Iris pigment epithelial cell (primary cell): ENCODE data around the gene LMX1B.
"Not testable (repeated sequence)": the region's sequence is repeated elsewhere in the genome, so short reads cannot be mapped to it uniquely, and the experiment has no call there.

Source experiments
- DNase-seq: peaks from one replicate; pipeline ENCODE4 v3.0.0-alpha.2; 2011; ENCODE audit warnings: low read depth

The LMX1B gene

DNA sequence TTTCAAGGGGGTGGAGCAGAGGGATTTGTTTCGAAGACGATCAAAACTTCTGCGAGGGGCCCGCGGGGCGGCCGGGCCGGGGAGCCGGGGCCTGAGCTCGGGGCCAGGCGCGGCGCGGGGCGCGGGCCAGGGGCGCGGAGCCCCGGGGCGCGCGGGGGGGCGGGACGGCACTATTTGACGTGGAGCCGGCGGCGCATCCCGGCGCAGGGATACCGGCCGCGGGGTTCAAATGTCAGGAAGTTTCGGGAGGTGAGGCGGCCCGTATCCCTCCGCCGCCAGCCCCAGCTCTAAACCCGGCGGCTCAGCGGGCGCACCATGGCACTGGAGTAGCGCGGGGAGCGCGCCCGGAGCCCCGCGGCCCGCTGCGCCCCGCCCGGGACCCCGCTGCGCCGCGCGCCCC is at the start of gene LMX1B:
Gene LMX1B (plus strand): TSS at position 278 of the 400 bp plus-strand sequence. CDS start 522 bp downstream, outside the sequence.
- DNase-seq = peak; percentile 56

DNA sequence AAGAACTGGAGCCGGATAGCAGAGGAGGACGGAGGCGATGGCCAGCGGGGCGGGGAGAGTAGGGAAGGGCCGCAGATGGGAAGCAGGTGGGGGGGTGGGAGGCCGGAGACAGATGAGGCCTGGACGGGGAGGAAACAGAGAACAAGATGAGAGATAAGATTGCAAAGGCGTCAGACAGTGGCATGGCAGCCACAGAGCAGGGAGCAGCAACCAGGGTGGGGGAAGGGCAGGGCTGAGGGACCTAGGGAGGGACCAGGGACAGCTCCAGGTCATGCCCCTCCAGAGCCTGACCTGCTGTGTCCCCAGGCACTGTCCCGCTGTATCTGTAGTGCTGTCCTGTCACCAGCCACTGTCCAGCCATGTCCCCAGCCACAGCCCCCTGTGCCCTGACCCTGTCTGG is 49.6 kb upstream of the LMX1B start:
- no peak for DNase-seq

DNA sequence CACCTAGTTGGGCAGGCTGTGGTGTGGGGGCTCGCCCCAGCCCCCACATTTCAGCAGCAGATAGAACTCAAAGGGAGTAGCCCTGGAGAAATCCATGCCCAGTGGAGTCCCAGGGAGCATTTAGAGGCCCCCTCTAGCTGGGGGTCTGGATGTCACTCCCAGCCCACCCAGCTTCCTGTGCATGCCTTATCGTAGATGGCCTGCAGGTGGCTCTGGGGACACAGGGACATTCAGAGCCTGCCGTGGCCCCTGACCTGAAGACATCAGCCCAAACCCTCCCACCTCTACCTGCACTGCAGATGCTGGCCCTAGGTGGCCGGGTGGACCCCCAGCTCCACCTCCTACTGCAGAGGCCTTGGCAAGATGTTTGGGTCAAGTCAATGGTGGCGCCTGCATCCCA is 49.0 kb upstream of the LMX1B start:
- no peak for DNase-seq

DNA sequence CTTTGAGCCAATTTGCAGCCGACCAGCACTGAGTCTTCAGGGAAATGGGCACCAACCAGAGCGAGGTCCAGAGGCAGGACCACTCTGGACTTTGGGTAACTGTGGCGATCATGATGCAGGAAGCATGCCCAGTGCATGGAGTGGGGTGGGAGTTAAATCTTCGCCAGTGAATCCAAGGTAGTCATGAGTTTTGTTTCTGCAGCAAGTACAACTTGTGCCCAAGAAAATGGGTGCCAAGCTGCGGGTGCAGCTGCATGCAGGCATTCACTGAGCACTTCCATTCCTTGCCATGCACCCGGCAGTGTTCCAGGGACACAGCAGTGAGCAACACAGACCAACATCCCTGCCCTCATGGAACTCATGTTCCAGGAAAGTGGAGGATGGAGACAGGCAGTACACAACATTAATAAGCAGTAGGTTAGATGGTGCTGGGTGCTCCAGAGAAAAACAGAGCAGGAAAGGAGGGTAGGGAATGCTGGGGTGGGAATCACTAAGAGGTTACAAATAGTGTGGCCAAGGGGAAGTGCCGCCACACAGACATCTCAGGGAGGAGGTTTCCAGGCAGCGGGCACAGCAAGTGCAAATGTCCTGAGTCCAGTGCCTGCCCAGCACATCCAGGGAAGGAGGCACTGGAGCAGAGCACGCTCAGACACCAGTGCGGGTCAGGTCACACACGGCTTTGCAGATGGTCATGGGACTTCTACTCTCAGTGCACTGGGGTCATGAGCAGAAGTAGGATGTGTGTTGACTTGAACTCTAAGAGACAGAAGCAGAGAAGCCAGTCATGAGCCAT is 48.2 kb upstream of the LMX1B start:
- no peak for DNase-seq

DNA sequence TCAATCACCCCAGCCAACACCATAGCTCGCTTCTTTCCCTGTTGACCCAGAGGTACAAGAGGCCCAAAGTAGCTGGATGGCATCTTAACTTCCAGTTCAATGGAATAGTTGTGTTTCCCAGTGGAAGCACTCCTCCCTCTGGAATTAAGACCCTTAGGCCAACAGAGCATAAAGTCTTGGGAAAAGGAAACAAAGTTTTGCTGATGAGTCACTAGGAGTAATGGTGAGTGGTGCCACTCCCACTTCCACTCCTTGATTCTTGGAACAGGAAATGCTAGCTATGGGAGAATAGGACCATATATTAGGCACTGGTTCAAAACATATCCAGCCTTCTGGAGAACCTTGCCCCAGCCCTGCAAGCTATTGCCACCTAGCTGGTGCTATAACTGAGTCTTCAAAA is 44.7 kb upstream of the LMX1B start:
- no peak for DNase-seq

DNA sequence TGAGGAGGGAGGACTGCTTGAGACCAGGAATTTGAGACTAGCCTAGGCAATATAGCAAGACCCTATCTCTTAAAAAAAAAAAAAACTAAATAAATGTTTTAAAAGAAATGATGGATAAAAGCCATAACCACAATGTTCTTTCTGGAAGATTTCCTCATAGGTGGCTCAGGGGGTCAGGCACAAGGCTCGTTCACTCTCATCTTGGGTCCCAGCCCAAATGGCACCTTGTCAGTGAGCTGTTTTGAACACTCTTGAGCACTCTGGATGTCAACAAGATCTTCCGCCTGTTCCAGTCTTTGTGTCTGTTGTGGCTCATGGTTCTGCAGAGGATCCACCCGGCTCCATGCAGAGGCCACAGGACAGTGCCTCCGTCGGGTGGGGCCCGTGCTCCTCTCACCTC is 35.7 kb upstream of the LMX1B start:
- DNase-seq = no peak

DNA sequence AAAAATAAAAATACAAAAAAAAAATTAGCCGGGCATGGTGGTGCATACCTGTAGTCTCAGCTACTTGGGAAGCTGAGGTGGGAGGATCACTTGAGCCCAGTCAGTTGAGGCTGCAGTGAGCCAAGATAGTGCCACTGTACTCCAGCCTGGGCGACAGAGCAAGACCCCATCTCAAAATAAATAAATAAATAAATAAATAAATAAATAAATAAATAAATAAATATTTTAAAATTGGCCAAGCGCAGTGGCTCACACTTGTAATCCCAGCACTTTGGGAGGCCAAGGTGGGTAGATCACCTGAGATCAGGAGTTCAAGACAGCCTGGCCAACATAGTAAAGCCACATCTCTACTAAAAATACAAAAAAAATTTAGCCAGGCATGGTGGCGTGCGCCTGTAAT is 33.4 kb upstream of the LMX1B start:
- DNase-seq = not testable (repeated sequence)

DNA sequence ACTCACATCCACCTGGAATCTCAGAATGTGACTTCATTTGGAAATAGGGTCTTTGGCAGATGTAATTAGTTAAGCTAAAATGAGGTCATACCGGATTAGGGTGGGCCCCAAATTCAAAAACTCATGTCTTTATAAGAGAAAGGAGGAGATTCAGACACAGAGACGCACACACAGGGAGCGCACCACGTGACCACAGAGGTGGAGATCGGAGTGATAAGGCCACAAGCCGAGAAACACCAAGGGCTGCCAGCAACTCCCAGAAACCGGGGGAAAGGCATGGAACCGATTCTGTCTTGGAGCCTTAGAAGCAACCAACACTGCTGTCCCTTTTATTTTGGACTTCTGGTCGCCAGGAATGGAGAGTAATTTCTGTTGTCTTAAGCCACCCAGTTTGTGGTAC is 31.8 kb upstream of the LMX1B start:
- no peak for DNase-seq

DNA sequence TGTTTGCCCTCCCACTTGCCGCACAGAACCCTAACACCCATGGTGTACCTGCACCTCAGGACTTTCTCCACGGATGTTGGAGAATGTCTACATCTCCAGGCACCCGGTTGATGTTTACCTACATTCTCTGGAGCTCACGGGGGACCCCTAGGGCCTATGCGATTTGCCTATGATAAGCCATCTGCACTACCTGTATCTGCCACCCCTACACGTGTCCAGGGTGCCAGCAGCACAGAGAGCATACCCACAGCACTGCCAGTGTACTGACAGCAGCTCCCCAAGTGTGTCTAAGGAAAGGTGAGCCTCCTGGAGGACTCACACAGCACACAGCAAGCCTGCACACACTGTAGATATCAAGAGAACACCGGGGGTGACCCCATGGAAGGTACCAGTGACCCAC is 31.3 kb upstream of the LMX1B start:
- DNase-seq = no peak

DNA sequence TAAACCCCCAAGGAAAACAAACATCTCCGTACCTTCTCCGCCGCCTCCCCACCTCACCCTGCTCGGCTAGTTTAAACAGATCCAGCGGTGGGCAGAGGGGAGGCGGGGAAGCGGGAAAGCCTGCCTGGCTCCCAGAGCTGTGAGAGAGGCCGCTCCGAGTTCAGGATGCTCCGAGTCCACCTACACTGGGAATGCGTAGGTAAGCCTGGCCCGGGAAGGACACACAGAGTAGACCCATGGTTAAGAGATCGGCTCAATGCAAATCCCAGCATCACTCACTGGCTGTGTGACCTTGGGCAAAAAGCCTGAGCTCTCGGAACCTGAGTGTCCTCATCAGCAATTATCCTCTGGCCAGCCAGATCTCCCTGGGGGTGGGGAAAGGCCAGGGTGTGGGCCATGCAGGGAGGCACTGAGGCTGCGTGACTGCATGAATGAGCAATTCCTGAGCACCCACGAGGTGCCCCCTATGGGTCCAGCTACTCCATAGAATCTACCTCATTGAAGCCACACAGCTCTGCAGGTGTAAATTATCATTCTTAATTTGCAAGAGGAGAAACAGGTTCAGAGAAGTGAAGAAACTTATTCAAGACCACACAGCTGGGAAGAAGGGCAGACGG is 30.5 kb upstream of the LMX1B start:
- no peak for DNase-seq

DNA sequence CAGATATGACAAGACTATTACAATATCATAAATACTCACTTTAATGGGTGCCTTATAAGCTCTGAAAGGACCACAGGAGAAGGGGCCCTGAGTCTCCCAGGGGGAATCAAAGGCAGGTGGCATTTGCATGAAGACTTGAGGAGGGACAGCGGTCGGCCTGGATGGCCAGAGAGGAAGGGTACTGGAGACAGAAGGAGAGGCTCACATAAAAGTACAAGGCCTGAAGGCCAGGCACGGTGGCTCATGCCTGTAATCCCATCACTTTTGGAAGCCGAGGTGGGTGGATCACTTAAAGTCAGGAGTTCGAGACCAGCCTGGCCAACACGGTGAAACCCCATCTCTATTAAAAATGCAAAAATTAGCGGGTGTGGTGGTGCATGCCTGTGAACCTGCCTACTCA is 29.1 kb upstream of the LMX1B start:
- DNase-seq = no peak

DNA sequence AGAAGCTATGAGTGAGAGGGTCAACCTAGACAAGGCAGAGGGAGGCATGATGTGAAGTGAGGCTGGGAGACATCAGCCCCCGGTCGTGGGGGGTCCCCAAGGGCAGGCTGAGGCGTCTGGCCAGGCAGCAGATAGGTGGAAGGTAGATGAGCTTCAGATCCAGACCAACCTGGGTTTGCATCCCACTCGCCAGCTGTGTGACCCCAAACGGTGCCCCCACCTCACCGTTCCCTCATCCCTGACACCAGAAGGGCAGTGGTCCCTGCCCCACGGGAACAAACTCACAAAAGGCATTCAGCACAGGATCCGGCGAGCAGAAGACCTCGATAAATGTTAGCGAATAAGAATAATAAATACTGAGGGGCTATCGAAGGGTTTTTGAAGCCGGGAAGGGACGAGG is 27.5 kb upstream of the LMX1B start:
- no peak for DNase-seq

DNA sequence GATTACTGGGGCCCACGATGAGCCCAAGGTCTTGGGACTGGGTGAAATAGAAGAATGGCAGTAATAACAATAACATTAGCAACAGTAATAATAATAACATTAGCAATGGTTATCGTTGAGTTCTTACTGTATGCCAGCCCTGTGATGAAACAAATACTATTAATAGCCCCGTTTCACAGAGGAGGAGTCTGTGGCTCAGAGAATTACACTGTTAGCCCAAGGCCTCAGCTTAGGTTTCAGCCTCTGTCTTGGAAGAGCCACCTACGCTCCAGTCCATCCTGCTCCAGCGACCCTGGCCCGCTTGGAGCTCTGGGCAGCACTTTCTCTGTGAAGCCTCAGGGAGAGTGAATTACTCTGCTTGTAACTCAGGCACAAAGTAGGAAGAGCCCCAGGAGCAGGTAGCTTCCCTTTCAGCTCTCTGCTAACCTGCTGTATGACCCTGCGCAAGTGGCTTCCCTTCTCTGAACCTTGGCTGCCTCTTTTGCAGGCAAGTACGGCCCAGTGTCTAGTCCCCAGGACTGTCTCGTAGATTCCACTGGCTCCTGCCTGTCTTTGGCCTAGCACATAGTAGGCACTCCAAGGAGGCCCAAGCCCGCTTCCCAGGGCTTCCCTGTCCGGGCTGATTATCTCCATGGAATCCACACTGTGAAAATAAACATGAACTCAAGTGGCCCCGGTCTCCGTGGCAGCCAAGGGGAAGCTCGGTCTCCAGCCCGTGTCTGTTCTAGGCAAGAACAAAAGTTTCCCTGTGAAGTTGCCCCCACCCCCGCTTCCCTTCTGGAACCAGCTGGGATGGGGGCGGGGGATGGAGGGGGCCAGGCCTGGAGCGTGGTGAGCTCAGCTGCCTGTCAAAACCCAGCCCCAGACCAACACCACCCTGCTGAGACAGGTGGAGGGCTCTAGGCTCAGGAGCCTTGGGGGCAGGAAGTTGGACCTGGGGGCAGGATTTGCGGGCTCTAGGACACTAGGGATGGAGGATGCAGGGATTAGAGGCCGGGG is 26.2 kb upstream of the LMX1B start:
- DNase-seq = peak; percentile 41

DNA sequence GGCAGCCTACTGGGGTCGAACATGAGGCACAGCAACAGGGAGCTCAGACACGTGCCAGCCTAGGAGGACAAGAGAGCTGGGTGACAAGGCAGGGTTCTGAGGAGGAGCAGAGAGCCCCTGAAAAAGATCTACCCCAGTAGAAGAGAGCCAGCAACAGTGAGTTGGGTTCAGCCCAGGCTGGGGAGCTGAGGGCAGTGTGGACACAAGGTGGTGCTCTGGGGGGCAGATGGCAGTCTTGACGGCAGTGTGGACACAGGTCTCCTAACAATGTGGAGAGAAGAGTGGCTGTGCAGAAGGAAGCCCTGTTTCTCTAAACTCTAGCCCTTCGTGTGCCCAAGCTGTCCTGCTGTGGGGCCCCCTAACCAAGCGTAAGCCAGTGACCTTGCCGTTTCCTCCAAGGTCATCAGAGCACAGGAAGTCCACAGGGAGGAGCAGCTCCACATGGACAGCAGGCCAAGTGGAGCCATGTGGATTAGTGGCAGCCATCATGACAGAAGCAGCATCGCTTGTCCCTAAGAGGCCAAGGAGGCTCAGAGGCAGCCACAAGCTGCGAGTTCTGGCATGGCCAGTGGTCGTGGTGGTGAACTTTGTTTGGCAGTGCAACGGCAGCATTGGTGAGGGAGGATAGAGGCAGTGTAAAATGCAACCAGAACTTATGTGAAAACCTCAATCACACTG is 25.1 kb upstream of the LMX1B start:
- no peak for DNase-seq

DNA sequence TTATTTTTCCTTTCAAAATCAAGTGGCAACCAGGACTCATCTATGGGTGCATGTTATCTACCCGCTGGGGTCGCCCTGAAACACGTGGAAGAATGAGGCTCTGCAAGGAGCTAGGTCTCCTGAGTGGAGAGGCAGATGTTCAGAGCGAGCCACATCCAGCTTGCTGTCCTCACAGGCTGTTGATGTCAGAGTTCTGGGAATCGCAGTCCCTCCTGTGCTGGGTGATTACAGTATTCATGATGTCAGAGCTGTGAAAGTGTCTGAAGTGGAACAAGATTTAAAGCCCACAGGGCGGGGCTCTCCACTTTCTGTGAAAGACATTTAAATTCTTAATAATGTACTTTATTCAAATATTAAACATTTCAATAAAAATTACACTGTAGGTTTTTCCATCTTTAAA is 24.4 kb upstream of the LMX1B start:
- DNase-seq = no peak

DNA sequence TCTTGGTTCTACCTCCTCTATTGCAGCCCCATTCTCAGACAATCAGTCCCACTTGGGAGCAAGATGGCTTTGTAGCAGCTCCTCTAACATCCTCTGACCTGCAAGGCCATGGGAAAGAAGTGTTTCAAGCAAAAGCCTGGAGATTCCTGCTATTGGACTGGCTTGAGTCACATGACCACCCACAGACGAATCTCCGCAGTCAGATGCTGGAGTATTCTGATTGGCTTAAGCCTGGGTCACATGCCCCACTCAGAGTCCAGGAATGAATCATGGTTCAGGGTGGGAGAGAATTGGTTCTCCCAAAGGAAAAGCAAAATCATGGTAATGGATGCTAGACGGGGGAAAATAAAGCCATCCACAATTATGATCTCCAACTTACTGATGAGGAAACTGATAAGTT is 22.6 kb upstream of the LMX1B start:
- DNase-seq = no peak

DNA sequence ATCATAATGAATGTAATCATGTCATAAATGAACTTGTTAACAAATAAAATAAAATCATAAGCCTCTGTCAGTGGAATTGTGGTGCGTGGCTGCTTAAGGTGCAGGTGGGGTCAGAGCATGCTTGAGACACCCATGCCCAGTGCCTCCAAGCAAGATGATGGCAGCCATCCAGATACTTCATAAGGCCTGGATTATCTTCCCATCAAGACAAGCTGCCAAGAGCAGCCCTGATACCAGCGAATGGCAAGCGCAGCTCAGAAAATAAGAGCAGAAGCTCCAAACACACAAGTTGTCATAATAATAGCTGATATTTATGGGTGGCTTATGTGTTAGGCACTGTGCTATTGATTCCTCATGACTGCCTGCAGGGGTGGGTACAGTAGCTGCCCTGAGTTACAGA is 21.8 kb upstream of the LMX1B start:
- no peak for DNase-seq

DNA sequence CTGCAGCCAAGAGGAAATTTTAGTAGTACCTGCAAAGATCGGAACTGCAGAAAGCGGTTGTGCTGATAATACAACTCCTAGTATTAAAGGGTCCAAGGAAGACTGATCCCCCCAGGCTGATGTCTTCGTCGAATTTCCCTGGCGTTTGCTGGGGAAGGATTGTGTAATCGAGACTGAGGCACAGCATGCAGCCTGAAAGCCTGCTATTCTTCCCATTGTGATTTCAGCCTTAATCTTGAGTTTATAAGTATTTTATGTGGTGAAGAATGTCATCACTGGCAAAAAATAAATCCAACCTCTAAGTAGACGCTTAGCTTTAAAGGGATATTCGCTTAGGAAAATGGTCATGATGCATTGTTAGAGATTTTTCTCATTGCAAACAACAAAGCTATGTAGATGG is 21.3 kb upstream of the LMX1B start:
- no peak for DNase-seq

DNA sequence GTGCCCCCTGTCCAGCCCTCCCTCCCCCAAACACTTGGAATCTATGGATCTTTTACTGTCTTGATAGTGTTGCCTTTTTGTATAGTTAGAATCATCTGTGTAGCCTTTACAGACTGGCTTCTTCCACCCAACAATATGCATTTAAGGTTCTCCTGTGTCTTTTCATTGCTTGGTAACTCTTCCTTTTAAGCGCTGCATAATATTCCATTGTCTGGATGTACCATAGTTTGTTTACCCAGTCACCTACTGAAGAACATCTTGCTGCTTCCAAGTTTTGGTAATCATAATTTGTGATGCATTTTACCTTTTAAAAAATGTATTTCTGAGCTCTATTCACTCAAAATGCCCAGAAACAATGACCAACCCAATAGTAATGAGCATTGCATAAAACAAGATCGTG is 17.7 kb upstream of the LMX1B start:
- DNase-seq = no peak

DNA sequence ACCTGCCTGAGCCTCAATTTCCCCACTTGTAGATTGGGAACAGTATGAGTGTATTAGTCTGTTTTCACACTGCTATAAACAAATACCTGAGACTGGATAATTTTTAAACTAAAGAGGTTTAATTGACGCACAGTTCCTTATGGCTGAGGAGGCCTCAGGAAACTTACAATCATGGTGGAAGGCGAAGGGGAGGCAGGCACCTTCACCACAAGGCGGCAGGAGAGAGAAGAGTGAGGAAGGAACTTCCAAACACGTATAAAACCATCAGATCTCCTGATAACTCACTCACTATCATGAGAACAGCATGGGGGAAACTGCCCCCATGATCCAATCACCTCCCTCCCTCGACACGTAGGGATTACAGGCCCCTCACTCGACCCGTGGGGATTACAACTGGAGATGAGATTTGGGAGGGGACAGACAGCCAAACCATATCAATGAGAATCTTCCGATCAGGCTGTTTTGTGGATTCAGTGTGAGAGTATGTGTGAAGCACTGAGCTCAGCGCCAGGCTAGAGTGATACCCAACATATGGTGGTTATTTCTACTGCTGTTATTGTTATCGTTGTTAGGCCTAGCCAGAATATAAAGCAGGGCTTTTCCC is 14.6 kb upstream of the LMX1B start:
- DNase-seq = no peak
